Endothelial cell of umbilical vein (primary cell): ENCODE results near the gene GADD45A. TPM values are rescaled to one million over a fixed set of nuclear protein-coding genes. Genes with fewer than 3 reads are reported as not detected.

Experiments used
- BruUV-seq: library from RNA; stranded (reverse); fragments of 400-500 nt; replicated peaks from 2 replicates; lab custom pipeline; 2021; lab: Mats Ljungman, UMichigan
- CTCF ChIA-PET: fragments of 300-600, 350-600 bp; sonication (Branson Sonifier 250); formaldehyde crosslinking; loops from one replicate; lab custom pipeline; 2021; ENCODE audit warnings: antibody characterized with exemption, inconsistent platforms; lab: Charles Lee
- POLR2A ChIA-PET: fragments of 300-600, 350-600 bp; sonication (Branson Sonifier 250); formaldehyde crosslinking; loops from one replicate; lab custom pipeline; 2021; ENCODE audit warnings: antibody characterized with exemption, inconsistent platforms; lab: Charles Lee
- DNase-seq: peaks from one replicate; pipeline ENCODE4 v3.0.0-alpha.2; 2011; ENCODE audit warnings: low read depth, low spot score
- FAIRE-seq: peaks from 2 replicates; lab custom pipeline; 2011; peaks lifted over from hg19 to GRCh38; lab: Jason Lieb, UNC
- H2AFZ ChIP-seq: 2 replicates; pipeline ENCODE4 v1.6.0; 2012; ENCODE audit warnings: low read depth, low read length, control low read depth, inconsistent platforms
- H3K27ac ChIP-seq: 2 replicates; pipeline ENCODE4 v1.5.1; 2011; ENCODE audit warnings: low read depth, mild to moderate bottlenecking, control low read depth, low read length, moderate library complexity; ENCODE audit not compliant: insufficient read depth
- H3K27me3 ChIP-seq, 2 experiments: 2 replicates each; pipeline versions ENCODE4 v1.6.0 to v1.6.1; 2011; ENCODE audit warnings: low read length in 2 of 2, mixed read lengths in 1 of 2; ENCODE audit not compliant: control insufficient read depth in 2 of 2, insufficient read depth in 2 of 2
- H3K36me3 ChIP-seq, 2 experiments: 2 replicates in 1 of 2; 3 replicates in 1 of 2; pipeline ENCODE4 v1.5.1; 2011; ENCODE audit warnings: low read length in 2 of 2, mild to moderate bottlenecking in 1 of 2, moderate library complexity in 1 of 2; ENCODE audit not compliant: control insufficient read depth in 2 of 2, insufficient read depth in 2 of 2; ENCODE audit errors: extremely low read depth in 1 of 2
- H3K4me1 ChIP-seq: 3 replicates; pipeline ENCODE4 v1.5.1; 2011; ENCODE audit warnings: mild to moderate bottlenecking, low read length; ENCODE audit not compliant: control insufficient read depth, insufficient read depth; ENCODE audit errors: extremely low read depth
- H3K4me2 ChIP-seq: 2 replicates; pipeline ENCODE4 v1.6.1; 2011; ENCODE audit warnings: low read length, control low read depth, mixed read lengths; ENCODE audit not compliant: insufficient read depth
- H3K4me3 ChIP-seq, 3 experiments: fragments of 200-600 bp in 1 of 3; sonication (generic), shearing (Covaris generic) in 1 of 3; replicated peaks in 1 of 3; 2 replicates each; pipeline ENCODE4 v1.5.1; 2011 to 2016; ENCODE audit warnings: control low read depth in 3 of 3, low read length in 3 of 3, mild to moderate bottlenecking in 2 of 3, inconsistent platforms in 1 of 3, low read depth in 1 of 3, moderate library complexity in 1 of 3; ENCODE audit not compliant: insufficient read depth in 1 of 3
- H3K79me2 ChIP-seq: 2 replicates; pipeline ENCODE4 v1.6.0; 2012; ENCODE audit warnings: low read length, inconsistent platforms; ENCODE audit not compliant: control insufficient read depth, insufficient read depth
- H3K9ac ChIP-seq: replicated peaks from 2 replicates; pipeline ENCODE3; 2011; ENCODE audit warnings: low read length, control low read depth; ENCODE audit not compliant: insufficient read depth; ENCODE audit errors: extremely low read depth
- H3K9me1 ChIP-seq: replicated peaks from 3 replicates; pipeline ENCODE4 v1.6.0; 2011; ENCODE audit warnings: mild to moderate bottlenecking, low read length; ENCODE audit not compliant: control insufficient read depth, insufficient read depth; ENCODE audit errors: extremely low read depth
- H3K9me3 ChIP-seq: replicated peaks from 2 replicates; pipeline ENCODE4 v1.5.1; 2012; ENCODE audit warnings: low read length, inconsistent platforms; ENCODE audit not compliant: control insufficient read depth, insufficient read depth
- H4K20me1 ChIP-seq: replicated peaks from 2 replicates; pipeline ENCODE3; 2011; ENCODE audit warnings: mild to moderate bottlenecking, low read length; ENCODE audit not compliant: control insufficient read depth, insufficient read depth; ENCODE audit errors: extremely low read depth
- CTCF ChIP-seq, 2 donors: IDR thresholded peaks; 1 replicate in 1 of 2; 2 replicates in 1 of 2; pipeline ENCODE4 v1.5.1; 2011; ENCODE audit warnings: low read length in 2 of 2, mild to moderate bottlenecking in 2 of 2, moderate library complexity in 2 of 2, control low read depth in 1 of 2, inconsistent platforms in 1 of 2, low read depth in 1 of 2; ENCODE audit not compliant: insufficient read depth in 1 of 2; ENCODE audit errors: extremely low read depth in 1 of 2
- EZH2 ChIP-seq: IDR thresholded peaks from 2 replicates; pipeline ENCODE4 v1.6.1; 2012; ENCODE audit warnings: borderline replicate concordance, low read depth, mild to moderate bottlenecking, moderate library complexity, low read length, inconsistent platforms; ENCODE audit not compliant: severe bottlenecking
- FOS ChIP-seq: IDR thresholded peaks from 2 replicates; pipeline ENCODE4 v1.6.1; 2011; ENCODE audit warnings: mild to moderate bottlenecking, low read length, moderate library complexity, borderline replicate concordance; ENCODE audit not compliant: insufficient read depth
- GATA2 ChIP-seq: IDR thresholded peaks from 2 replicates; pipeline ENCODE4 v1.7.0; 2011; ENCODE audit warnings: low read depth, mild to moderate bottlenecking, moderate library complexity, mixed read lengths, low read length; ENCODE audit not compliant: insufficient read length, insufficient read depth
- JUN ChIP-seq: IDR thresholded peaks from 2 replicates; pipeline ENCODE4 v1.6.1; 2011; ENCODE audit warnings: borderline replicate concordance, low read depth; ENCODE audit not compliant: insufficient read length, insufficient read depth
- MYC ChIP-seq: IDR thresholded peaks from one replicate; pipeline ENCODE4 v1.6.1; 2011; ENCODE audit warnings: mild to moderate bottlenecking, low read depth, low read length
- POLR2A ChIP-seq: IDR thresholded peaks from 2 replicates; pipeline ENCODE4 v1.6.1; 2012; ENCODE audit warnings: low read depth, mild to moderate bottlenecking, control low read depth, low read length
- POLR2AphosphoS5 ChIP-seq: IDR thresholded peaks from 2 replicates; pipeline ENCODE4 v1.6.1; 2012; ENCODE audit warnings: low read depth, mild to moderate bottlenecking, control low read depth, low read length, moderate library complexity; ENCODE audit not compliant: insufficient read depth
- dilution Hi-C: fragments of 300-500 bp; cut with MboI; formaldehyde crosslinking; loops from one replicate; pipeline ENCODE4 v1.15.0; 2019; ENCODE audit warnings: low sequenced_read_pairs; ENCODE audit not compliant: extremely low pct_ligation_motif_present
- intact Hi-C: fragments of 100-400 bp; cut with micrococcal nuclease; formaldehyde crosslinking; loops from one replicate; pipeline ENCODE4 v1.10.0; 2022
- polyA plus RNA-seq, 4 experiments: library from polyadenylated mRNA; depleted of rRNA in 3 of 4; stranded (reverse) in 3 of 4; unstranded in 1 of 4; fragments of >200 nt; gene quantifications; 2 replicates each; pipeline versions ENCODE4 v1.2.1 to v1.2.3, GENCODE V29; 2011 to 2012; ENCODE audit warnings: missing spikeins in 1 of 4
- total RNA-seq: library from RNA; stranded (reverse); gene quantifications from 2 replicates; pipeline ENCODE4 v1.2.3, GENCODE V29; 2021
- TF ChIP-seq, protein P1 (sequence below): IDR thresholded peaks from 2 replicates; pipeline ENCODE4 v1.6.1; 2011; ENCODE audit not compliant: insufficient read depth, insufficient read length

The GADD45A gene
- total and polyA plus RNA-seq, 2 donors (not counting 3 experiments of a cell fraction or from before 2014, with no cell fraction given), result 77.4 to 87.6 TPM

GRCh38 chr1:67691712-67692111 is 6.7 kb downstream of the GADD45A start:
- H3K9me1 ChIP-seq, result no peaks in the 10 kb centered on the region
- no peak overlapping the region for H2AFZ ChIP-seq
- no peak overlapping the region for H3K4me2 ChIP-seq
- H3K36me3 ChIP-seq, result peaks cover 0 to 8% of the 10 kb centered on the region in 2 experiments
- dilution Hi-C loops, result no loop called here
- H4K20me1 ChIP-seq, result no peaks in the 10 kb centered on the region
- BruUV-seq, result no TSS peak
- H3K27me3 ChIP-seq, result no peaks in the 10 kb centered on the region
- no peak overlapping the region for H3K27ac ChIP-seq
- POLR2A ChIA-PET, result interaction anchor here (0.6 to 0.7 kb wide), 2 partner anchors 30 to 434 kb away, joined by 3 to 7 read pairs; no protein-coding TSS in a partner anchor
- no peak overlapping the region for H3K4me3 ChIP-seq
- peaks cover 20% of the 10 kb centered on the region for H3K4me1 ChIP-seq
- no peaks in the 10 kb centered on the region for H3K9me3 ChIP-seq
- TF ChIP-seq EZH2 (no peak), CTCF (IDR thresholded peaks at IDR 0.05; ENCODE audit: extremely low read depth in 1 of 2, insufficient read depth in 1 of 2, low read depth in 1 of 2, low read length in 2 of 2) (no peak), JUN (no peak), GATA2 (no peak), POLR2AphosphoS5 (no peak), MYC (no peak), FOS (no peak), POLR2A (no peak)
- TF ChIP-seq, protein P1, sequence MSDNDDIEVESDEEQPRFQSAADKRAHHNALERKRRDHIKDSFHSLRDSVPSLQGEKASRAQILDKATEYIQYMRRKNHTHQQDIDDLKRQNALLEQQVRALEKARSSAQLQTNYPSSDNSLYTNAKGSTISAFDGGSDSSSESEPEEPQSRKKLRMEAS, result no peak
- FAIRE-seq (no peak), DNase-seq (no peak)
- CTCF ChIA-PET, result interaction anchor here (0.5 to 5.5 kb wide), 9 partner anchors 9 to 403 kb away, joined by 3 to 39 read pairs (median 8); no protein-coding TSS in a partner anchor
- H3K79me2 ChIP-seq, result peaks cover 7% of the 10 kb centered on the region
- intact Hi-C loops, result no loop called here
- no peak overlapping the region for H3K9ac ChIP-seq
